HepG2 (cell line): ENCODE results near the gene TENM3. TPM values are rescaled to one million over a fixed set of nuclear protein-coding genes. Genes with fewer than 3 reads are reported as not detected.

Experiments
- ATAC-seq: fragments of 200-7000 bp; cut with Tn5 transposase; 3 replicates; pipeline ENCODE4 v1.9.1; 2020; ENCODE audit warnings: mild to moderate bottlenecking, moderate library complexity
- BruUV-seq: library from RNA; stranded (reverse); fragments of 400-500 nt; replicated peaks from 2 replicates; lab custom pipeline; 2021; lab: Mats Ljungman, UMichigan
- CTCF ChIA-PET: fragments of 300-600 bp; formaldehyde crosslinking; extraction: SDS; loops from one replicate; lab custom pipeline; 2021; ENCODE audit warnings: low total read pairs, inconsistent platforms, low intra/inter-chr PET ratio; lab: Yijun Ruan, JAX
- POLR2A ChIA-PET: fragments of 350-600 bp; sonication (Branson Sonifier 250); formaldehyde crosslinking; loops from one replicate; lab custom pipeline; 2020; ENCODE audit warnings: antibody characterized with exemption, inconsistent platforms; lab: Yijun Ruan, JAX
- DNase-seq: peaks from one replicate; pipeline ENCODE4 v3.0.0-alpha.2; 2015; ENCODE audit warnings: low spot score
- FAIRE-seq: peaks from 3 replicates; lab custom pipeline; 2011; peaks lifted over from hg19 to GRCh38; lab: Jason Lieb, UNC
- H2AFZ ChIP-seq: one replicate; pipeline ENCODE4 v1.6.1; 2011; ENCODE audit warnings: low read length, inconsistent platforms
- H3K27ac ChIP-seq: fragments of 300-600 bp; 3 replicates; pipeline ENCODE4 v1.8.0; 2011; ENCODE audit warnings: mixed run types, mild to moderate bottlenecking, mixed read lengths, low read length, inconsistent platforms; ENCODE audit not compliant: insufficient read depth; ENCODE audit errors: extremely low read length
- H3K27me3 ChIP-seq, 2 experiments: fragments of 200-600 bp in 1 of 2; 2 replicates in 1 of 2; 3 replicates in 1 of 2; pipeline versions ENCODE4 v1.6.0 to v1.8.0; 2011; ENCODE audit warnings: low read length in 2 of 2, mild to moderate bottlenecking in 2 of 2, moderate library complexity in 2 of 2, inconsistent platforms in 1 of 2; ENCODE audit not compliant: insufficient read depth in 2 of 2, control insufficient read depth in 1 of 2
- H3K36me3 ChIP-seq, 2 experiments: fragments of 200-600 bp in 1 of 2; replicated peaks in 1 of 2; 2 replicates in 1 of 2; 3 replicates in 1 of 2; pipeline versions ENCODE4 v1.5.1 to v1.8.0; 2011; ENCODE audit warnings: low read length in 2 of 2, inconsistent platforms in 1 of 2; ENCODE audit not compliant: insufficient read depth in 2 of 2, control insufficient read depth in 1 of 2
- H3K4me1 ChIP-seq: 2 replicates; pipeline ENCODE4 v1.5.1; 2012; ENCODE audit warnings: low read length, inconsistent platforms; ENCODE audit not compliant: insufficient read depth
- H3K4me2 ChIP-seq: 2 replicates; pipeline ENCODE4 v1.6.0; 2011; ENCODE audit warnings: low read depth, low read length, inconsistent platforms
- H3K4me3 ChIP-seq, 3 experiments: fragments of 200-600 bp in 1 of 3; sonication (generic), shearing (Covaris generic) in 1 of 3; replicated peaks in 1 of 3; 2 replicates each; pipeline ENCODE4 v1.5.1; 2011 to 2016; ENCODE audit warnings: low read length in 3 of 3, inconsistent platforms in 2 of 3, low read depth in 2 of 3, mild to moderate bottlenecking in 2 of 3, control low read depth in 1 of 3, mixed read lengths in 1 of 3; ENCODE audit not compliant: insufficient read depth in 1 of 3
- H3K79me2 ChIP-seq: one replicate; pipeline ENCODE4 v1.6.1; 2011; ENCODE audit warnings: low read length, inconsistent platforms; ENCODE audit not compliant: insufficient read depth
- H3K9ac ChIP-seq: 2 replicates; pipeline ENCODE4 v1.6.0; 2011; ENCODE audit warnings: mild to moderate bottlenecking, low read depth, low read length, inconsistent platforms; ENCODE audit not compliant: insufficient read depth
- H3K9me3 ChIP-seq: 2 replicates; pipeline ENCODE4 v1.5.1; 2012; ENCODE audit warnings: mild to moderate bottlenecking, low read length
- H4K20me1 ChIP-seq: 2 replicates; pipeline ENCODE4 v1.6.0; 2011; ENCODE audit warnings: inconsistent platforms, mild to moderate bottlenecking, low read length, moderate library complexity; ENCODE audit not compliant: insufficient read depth
- LBX2 ChIP-seq: sonication (generic); formaldehyde crosslinking; IDR thresholded peaks from 2 replicates; pipeline ENCODE4 v1.5.0; 2020; ENCODE audit warnings: missing genetic modification reagents, mild to moderate bottlenecking, borderline replicate concordance
- PHF20 ChIP-seq: sonication (generic); formaldehyde crosslinking; IDR thresholded peaks from 2 replicates; pipeline ENCODE4 v1.5.0; 2020; ENCODE audit warnings: mild to moderate bottlenecking, missing genetic modification reagents
- RAD51 ChIP-seq: fragments of 450-650 bp; IDR thresholded peaks from 2 replicates; pipeline ENCODE4 v1.6.1; 2016; ENCODE audit warnings: borderline replicate concordance
- SETDB1 ChIP-seq: sonication (generic); formaldehyde crosslinking; IDR thresholded peaks from 2 replicates; pipeline ENCODE4 v1.5.1; 2020; ENCODE audit warnings: missing genetic modification reagents, mild to moderate bottlenecking, borderline replicate concordance
- ZBTB25 ChIP-seq: IDR thresholded peaks from 2 replicates; pipeline ENCODE4 v1.6.1; 2018; ENCODE audit warnings: missing genetic modification reagents
- ZNF3 ChIP-seq: IDR thresholded peaks from 2 replicates; pipeline ENCODE4 v1.7.0; 2017; ENCODE audit warnings: inconsistent platforms
- ZNF326 ChIP-seq: sonication (generic); formaldehyde crosslinking; IDR thresholded peaks from 2 replicates; pipeline ENCODE4 v1.4.0; 2020; ENCODE audit warnings: missing genetic modification reagents, borderline replicate concordance
- ZNF773 ChIP-seq: sonication (generic); formaldehyde crosslinking; IDR thresholded peaks from 2 replicates; pipeline ENCODE4 v1.4.0; 2020; ENCODE audit warnings: missing genetic modification reagents, borderline replicate concordance
- WGBS: methylation state at CpG from one replicate; pipeline ENCODE4 v1.1.6; 2017; ENCODE audit warnings: low lambda C conversion rate; 5-methylcytosine and 5-hydroxymethylcytosine counted together
- in situ Hi-C: cut with HindIII; loops from 2 replicates; pipeline ENCODE4 v1.10.0; 2017; ENCODE audit warnings: low pct_unique_long_range_greater_than_20kb; ENCODE audit not compliant: extremely low pct_ligation_motif_present
- intact Hi-C: fragments of 100-400 bp; cut with micrococcal nuclease; formaldehyde crosslinking; loops from one replicate; pipeline ENCODE4 v1.10.0; 2022; ENCODE audit not compliant: unreplicated experiment
- polyA plus RNA-seq, 8 experiments: library from polyadenylated mRNA; depleted of rRNA in 3 of 8; stranded (reverse) in 7 of 8; unstranded in 1 of 8; fragments of >200 nt; fragmentation: Illumina TruSeq in 4 of 8; extraction: Trizol in 4 of 8; gene quantifications; 2 replicates each; pipeline versions ENCODE4 v1.2.1 to v1.2.3, GENCODE V29; 2011 to 2016; ENCODE audit warnings: low read depth in 4 of 8, missing spikeins in 1 of 8, mixed read lengths in 1 of 8; ENCODE audit not compliant: insufficient read depth in 1 of 8
- total RNA-seq, 5 experiments: library from RNA; depleted of rRNA; stranded (reverse); fragments of >200 nt; fragmentation: Illumina TruSeq; extraction: Trizol; gene quantifications; 2 replicates each; pipeline ENCODE4 v1.2.3, GENCODE V29; 2016; ENCODE audit warnings: low read depth in 1 of 5

TENM3 gene
- total and polyA plus RNA-seq, 2 of the 13 experiments (the other 11 are each of a cell fraction or from before 2014, with no cell fraction given), result 0.04 TPM; not detected in 1

GRCh38 chr4:182208526-182209050, 34.6 kb upstream of the TENM3 start:
- BruUV-seq, result no TSS peak
- H3K9me3 ChIP-seq, result no peaks in the 10 kb centered on the region
- in situ Hi-C loops (no loop called here), intact Hi-C loops (no loop called here)
- H3K27ac ChIP-seq, result no peak overlapping the region
- 43% methylated on average over 6 of the region's 6 CpGs for WGBS
- TF ChIP-seq ZNF326 (CRISPR knock-in tag), result no peak
- no peak for TF ChIP-seq RAD51
- no peak for TF ChIP-seq ZNF3 (CRISPR knock-in tag)
- no peak for TF ChIP-seq PHF20 (CRISPR knock-in tag)
- TF ChIP-seq ZBTB25 (CRISPR knock-in tag), result no peak
- no peak for TF ChIP-seq LBX2
- no peak for TF ChIP-seq SETDB1 (CRISPR knock-in tag)
- TF ChIP-seq ZNF773 (CRISPR knock-in tag), result no peak
- H3K4me1 ChIP-seq, result no peaks in the 10 kb centered on the region
- ChIA-PET POLR2A (no interaction called here), CTCF (no interaction called here)
- no peaks in the 10 kb centered on the region for H3K36me3 ChIP-seq
- no peaks in the 10 kb centered on the region for H3K79me2 ChIP-seq
- no peak overlapping the region for H3K9ac ChIP-seq
- no peak for DNase-seq
- no peaks in the 10 kb centered on the region for H4K20me1 ChIP-seq
- H3K4me2 ChIP-seq, result no peak overlapping the region
- no peak overlapping the region for H3K4me3 ChIP-seq
- FAIRE-seq, result no peak
- H3K27me3 ChIP-seq, result no peaks in the 10 kb centered on the region
- no peak for ATAC-seq
- H2AFZ ChIP-seq, result no peak overlapping the region
